HepG2 (cell line): ENCODE results near the gene LRRC70. TPM values are rescaled to one million over a fixed set of nuclear protein-coding genes. Genes with fewer than 3 reads are reported as not detected.

Source experiments
- ATAC-seq: fragments of 200-7000 bp; cut with Tn5 transposase; 3 replicates; pipeline ENCODE4 v1.9.1; 2020; ENCODE audit warnings: mild to moderate bottlenecking, moderate library complexity
- BruUV-seq: library from RNA; stranded (reverse); fragments of 400-500 nt; replicated peaks from 2 replicates; lab custom pipeline; 2021; lab: Mats Ljungman, UMichigan
- CTCF ChIA-PET: fragments of 300-600 bp; formaldehyde crosslinking; extraction: SDS; loops from one replicate; lab custom pipeline; 2021; ENCODE audit warnings: low total read pairs, inconsistent platforms, low intra/inter-chr PET ratio; lab: Yijun Ruan, JAX
- POLR2A ChIA-PET: fragments of 350-600 bp; sonication (Branson Sonifier 250); formaldehyde crosslinking; loops from one replicate; lab custom pipeline; 2020; ENCODE audit warnings: antibody characterized with exemption, inconsistent platforms; lab: Yijun Ruan, JAX
- DNase-seq: peaks from one replicate; pipeline ENCODE4 v3.0.0-alpha.2; 2015; ENCODE audit warnings: low spot score
- FAIRE-seq: peaks from 3 replicates; lab custom pipeline; 2011; peaks lifted over from hg19 to GRCh38; lab: Jason Lieb, UNC
- H2AFZ ChIP-seq: one replicate; pipeline ENCODE4 v1.6.1; 2011; ENCODE audit warnings: low read length, inconsistent platforms
- H3K27ac ChIP-seq: fragments of 300-600 bp; 3 replicates; pipeline ENCODE4 v1.8.0; 2011; ENCODE audit warnings: mixed run types, mild to moderate bottlenecking, mixed read lengths, low read length, inconsistent platforms; ENCODE audit not compliant: insufficient read depth; ENCODE audit errors: extremely low read length
- H3K27me3 ChIP-seq, 2 experiments: fragments of 200-600 bp in 1 of 2; 2 replicates in 1 of 2; 3 replicates in 1 of 2; pipeline versions ENCODE4 v1.6.0 to v1.8.0; 2011; ENCODE audit warnings: low read length in 2 of 2, mild to moderate bottlenecking in 2 of 2, moderate library complexity in 2 of 2, inconsistent platforms in 1 of 2; ENCODE audit not compliant: insufficient read depth in 2 of 2, control insufficient read depth in 1 of 2
- H3K36me3 ChIP-seq, 2 experiments: fragments of 200-600 bp in 1 of 2; replicated peaks in 1 of 2; 2 replicates in 1 of 2; 3 replicates in 1 of 2; pipeline versions ENCODE4 v1.5.1 to v1.8.0; 2011; ENCODE audit warnings: low read length in 2 of 2, inconsistent platforms in 1 of 2; ENCODE audit not compliant: insufficient read depth in 2 of 2, control insufficient read depth in 1 of 2
- H3K4me1 ChIP-seq: 2 replicates; pipeline ENCODE4 v1.5.1; 2012; ENCODE audit warnings: low read length, inconsistent platforms; ENCODE audit not compliant: insufficient read depth
- H3K4me2 ChIP-seq: 2 replicates; pipeline ENCODE4 v1.6.0; 2011; ENCODE audit warnings: low read depth, low read length, inconsistent platforms
- H3K4me3 ChIP-seq, 3 experiments: fragments of 200-600 bp in 1 of 3; sonication (generic), shearing (Covaris generic) in 1 of 3; replicated peaks in 1 of 3; 2 replicates each; pipeline ENCODE4 v1.5.1; 2011 to 2016; ENCODE audit warnings: low read length in 3 of 3, inconsistent platforms in 2 of 3, low read depth in 2 of 3, mild to moderate bottlenecking in 2 of 3, control low read depth in 1 of 3, mixed read lengths in 1 of 3; ENCODE audit not compliant: insufficient read depth in 1 of 3
- H3K79me2 ChIP-seq: one replicate; pipeline ENCODE4 v1.6.1; 2011; ENCODE audit warnings: low read length, inconsistent platforms; ENCODE audit not compliant: insufficient read depth
- H3K9ac ChIP-seq: 2 replicates; pipeline ENCODE4 v1.6.0; 2011; ENCODE audit warnings: mild to moderate bottlenecking, low read depth, low read length, inconsistent platforms; ENCODE audit not compliant: insufficient read depth
- H3K9me3 ChIP-seq: 2 replicates; pipeline ENCODE4 v1.5.1; 2012; ENCODE audit warnings: mild to moderate bottlenecking, low read length
- H4K20me1 ChIP-seq: 2 replicates; pipeline ENCODE4 v1.6.0; 2011; ENCODE audit warnings: inconsistent platforms, mild to moderate bottlenecking, low read length, moderate library complexity; ENCODE audit not compliant: insufficient read depth
- CC2D1A ChIP-seq: sonication (generic); formaldehyde crosslinking; IDR thresholded peaks from 2 replicates; pipeline ENCODE4 v1.8.1; 2023; ENCODE audit warnings: mild to moderate bottlenecking, missing genetic modification reagents
- CEBPB ChIP-seq: IDR thresholded peaks from 2 replicates; pipeline ENCODE4 v1.6.1; 2011; ENCODE audit warnings: low read depth, low read length, improper control_type of control experiment, borderline replicate concordance
- CHD4 ChIP-seq: fragments of 200-600 bp; sonication (generic); IDR thresholded peaks from 2 replicates; pipeline ENCODE4 v1.7.0; 2017; ENCODE audit warnings: mild to moderate bottlenecking, low read length, borderline replicate concordance
- GATA4 ChIP-seq: sonication (generic); IDR thresholded peaks from 2 replicates; pipeline ENCODE4 v1.6.1; 2016; ENCODE audit warnings: antibody characterized with exemption, low read depth, borderline replicate concordance
- GPBP1L1 ChIP-seq: sonication (generic); formaldehyde crosslinking; IDR thresholded peaks from 2 replicates; pipeline ENCODE4 v1.5.0; 2020; ENCODE audit warnings: mild to moderate bottlenecking, missing genetic modification reagents
- KDM5B ChIP-seq: sonication (generic); formaldehyde crosslinking; IDR thresholded peaks from 2 replicates; pipeline ENCODE4 v1.4.0; 2020; ENCODE audit warnings: missing genetic modification reagents, mild to moderate bottlenecking, borderline replicate concordance
- MAFK ChIP-seq, 2 experiments: IDR thresholded peaks in 1 of 2; conservative IDR thresholded peaks in 1 of 2; 2 replicates each; pipeline ENCODE4 v1.6.1; 2011; ENCODE audit warnings: improper control_type of control experiment in 2 of 2, low read length in 2 of 2
- NONO ChIP-seq, 2 experiments: fragments of 450-650 bp in 1 of 2; sonication (generic) in 1 of 2; formaldehyde crosslinking in 1 of 2; IDR thresholded peaks in 1 of 2; conservative IDR thresholded peaks in 1 of 2; 2 replicates each; pipeline versions ENCODE4 v1.6.1 to v1.8.0; 2017 to 2022; ENCODE audit warnings: mild to moderate bottlenecking in 1 of 2, missing genetic modification reagents in 1 of 2, moderate library complexity in 1 of 2
- NPAS2 ChIP-seq: sonication (generic); formaldehyde crosslinking; IDR thresholded peaks from 2 replicates; pipeline ENCODE4 v1.8.0; 2022; ENCODE audit warnings: mild to moderate bottlenecking, missing genetic modification reagents, borderline replicate concordance
- RELA ChIP-seq: sonication (generic); formaldehyde crosslinking; IDR thresholded peaks from 2 replicates; pipeline ENCODE4 v1.4.0; 2020; ENCODE audit warnings: missing genetic modification reagents
- SNAPC2 ChIP-seq: sonication (generic); formaldehyde crosslinking; IDR thresholded peaks from 2 replicates; pipeline ENCODE4 v1.8.1; 2022; ENCODE audit warnings: mild to moderate bottlenecking, missing genetic modification reagents
- THAP8 ChIP-seq: sonication (generic); formaldehyde crosslinking; IDR thresholded peaks from 2 replicates; pipeline ENCODE4 v1.5.1; 2020; ENCODE audit warnings: missing genetic modification reagents, mild to moderate bottlenecking, borderline replicate concordance
- ZNF263 ChIP-seq: sonication (generic); formaldehyde crosslinking; IDR thresholded peaks from 2 replicates; pipeline ENCODE4 v1.4.0; 2020; ENCODE audit warnings: missing genetic modification reagents
- ZNF75D ChIP-seq: sonication (generic); formaldehyde crosslinking; IDR thresholded peaks from 2 replicates; pipeline ENCODE4 v1.8.1; 2023; ENCODE audit warnings: missing genetic modification reagents, mild to moderate bottlenecking, borderline replicate concordance
- WGBS: methylation state at CpG from one replicate; pipeline ENCODE4 v1.1.6; 2017; ENCODE audit warnings: low lambda C conversion rate; 5-methylcytosine and 5-hydroxymethylcytosine counted together
- in situ Hi-C: cut with HindIII; loops from 2 replicates; pipeline ENCODE4 v1.10.0; 2017; ENCODE audit warnings: low pct_unique_long_range_greater_than_20kb; ENCODE audit not compliant: extremely low pct_ligation_motif_present
- intact Hi-C: fragments of 100-400 bp; cut with micrococcal nuclease; formaldehyde crosslinking; loops from one replicate; pipeline ENCODE4 v1.10.0; 2022; ENCODE audit not compliant: unreplicated experiment
- polyA plus RNA-seq, 8 experiments: library from polyadenylated mRNA; depleted of rRNA in 3 of 8; stranded (reverse) in 7 of 8; unstranded in 1 of 8; fragments of >200 nt; fragmentation: Illumina TruSeq in 4 of 8; extraction: Trizol in 4 of 8; gene quantifications; 2 replicates each; pipeline versions ENCODE4 v1.2.1 to v1.2.3, GENCODE V29; 2011 to 2016; ENCODE audit warnings: low read depth in 4 of 8, missing spikeins in 1 of 8, mixed read lengths in 1 of 8; ENCODE audit not compliant: insufficient read depth in 1 of 8
- total RNA-seq, 5 experiments: library from RNA; depleted of rRNA; stranded (reverse); fragments of >200 nt; fragmentation: Illumina TruSeq; extraction: Trizol; gene quantifications; 2 replicates each; pipeline ENCODE4 v1.2.3, GENCODE V29; 2016; ENCODE audit warnings: low read depth in 1 of 5
- TF ChIP-seq, protein P1 (sequence below): sonication (generic); formaldehyde crosslinking; IDR thresholded peaks from 2 replicates; pipeline ENCODE4 v1.8.0; 2022; ENCODE audit warnings: mild to moderate bottlenecking, missing genetic modification reagents, borderline replicate concordance

The LRRC70 gene
- total and polyA plus RNA-seq, 2 of the 13 experiments (the other 11 are each of a cell fraction or from before 2014, with no cell fraction given) = 0.05 to 0.71 TPM

DNA sequence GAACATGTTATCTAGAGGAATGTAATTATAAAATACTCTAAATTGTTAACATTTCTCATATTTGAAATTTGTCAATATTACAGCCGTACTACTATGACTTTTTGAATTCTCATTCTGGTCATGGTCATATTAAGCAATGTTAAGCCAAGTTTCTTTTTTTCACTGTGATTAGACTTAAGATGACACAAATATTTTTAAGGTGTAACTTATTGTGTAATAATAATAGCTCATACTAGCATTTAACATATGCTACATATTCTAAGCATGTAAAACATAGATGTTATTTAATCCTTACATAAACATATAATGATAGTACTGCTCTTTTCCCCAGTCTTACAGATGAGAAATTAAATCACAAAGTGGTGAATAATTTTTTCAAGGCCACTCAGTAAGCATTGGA, 35.9 kb upstream of the LRRC70 start:
- Histone ChIP-seq H3K9me3 (no peaks in the 10 kb centered on the region), H3K4me1 (no peaks in the 10 kb centered on the region), H3K4me3 (no peak overlapping the region), H3K4me2 (no peak overlapping the region), H3K79me2 (no peaks in the 10 kb centered on the region), H2AFZ (no peak overlapping the region), H3K27ac (no peak overlapping the region), H3K36me3 (peaks cover 1 to 16% of the 10 kb centered on the region in 2 experiments; a peak in 2 of 5 replicates), H3K27me3 (no peaks in the 10 kb centered on the region), H3K9ac (no peak overlapping the region), H4K20me1 (no peaks in the 10 kb centered on the region)
- in situ Hi-C loops = no loop called here
- TF ChIP-seq GPBP1L1 (CRISPR knock-in tag) (no peak), MAFK (conservative IDR thresholded peaks at IDR 0.05 in 1 of 2, IDR thresholded peaks at IDR 0.05 in 1 of 2; ENCODE audit: low read length in 2 of 2) (no peak), NPAS2 (no peak), CEBPB (peak; percentile 45; the same call in 1 of the 2 replicates), KDM5B (no peak), SNAPC2 (no peak)
- no TSS peak for BruUV-seq
- FAIRE-seq = no peak
- ChIA-PET CTCF (no interaction called here), POLR2A (no interaction called here)
- ATAC-seq = no peak
- WGBS = 100% methylated on average over 1 of the region's 1 CpG
- no peak for DNase-seq
- intact Hi-C loops = no loop called here

GRCh38 chr5:62547945-62548630, 30.5 kb upstream of the LRRC70 start:
- no peak for ATAC-seq
- in situ Hi-C loops (no loop called here), intact Hi-C loops (no loop called here)
- Histone ChIP-seq H3K27me3 (no peaks in the 10 kb centered on the region), H3K27ac (no peak overlapping the region), H2AFZ (no peak overlapping the region), H3K4me3 (no peak overlapping the region), H3K9me3 (no peaks in the 10 kb centered on the region), H3K9ac (no peak overlapping the region), H3K36me3 (peaks cover 2 to 5% of the 10 kb centered on the region in 2 experiments; a peak in 3 of 5 replicates), H3K4me1 (no peaks in the 10 kb centered on the region), H3K79me2 (no peaks in the 10 kb centered on the region), H4K20me1 (no peaks in the 10 kb centered on the region), H3K4me2 (no peak overlapping the region)
- ChIA-PET POLR2A (no interaction called here), CTCF (no interaction called here)
- FAIRE-seq = no peak
- no peak for DNase-seq
- no TSS peak for BruUV-seq
- WGBS = 95% methylated on average over 3 of the region's 3 CpGs
- no peak for TF ChIP-seq RELA (CRISPR knock-in tag)
- TF ChIP-seq, protein P1, sequence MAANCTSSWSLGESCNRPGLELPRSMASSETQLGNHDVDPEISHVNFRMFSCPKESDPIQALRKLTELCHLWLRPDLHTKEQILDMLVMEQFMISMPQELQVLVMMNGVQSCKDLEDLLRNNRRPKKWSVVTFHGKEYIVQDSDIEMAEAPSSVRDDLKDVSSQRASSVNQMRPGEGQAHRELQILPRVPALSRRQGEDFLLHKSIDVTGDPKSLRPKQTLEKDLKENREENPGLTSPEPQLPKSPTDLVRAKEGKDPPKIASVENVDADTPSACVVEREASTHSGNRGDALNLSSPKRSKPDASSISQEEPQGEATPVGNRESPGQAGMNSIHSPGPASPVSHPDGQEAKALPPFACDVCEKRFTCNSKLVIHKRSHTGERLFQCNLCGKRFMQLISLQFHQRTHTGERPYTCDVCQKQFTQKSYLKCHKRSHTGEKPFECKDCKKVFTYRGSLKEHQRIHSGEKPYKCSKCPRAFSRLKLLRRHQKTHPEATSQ (CRISPR knock-in tag) = no peak
- no peak for TF ChIP-seq CC2D1A (CRISPR knock-in tag)
- TF ChIP-seq CHD4 = no peak
- TF ChIP-seq GATA4 = no peak
- no peak for TF ChIP-seq ZNF263 (CRISPR knock-in tag)
- TF ChIP-seq ZNF75D (CRISPR knock-in tag) = no peak
- no peak for TF ChIP-seq THAP8
- TF ChIP-seq NONO (IDR thresholded peaks at IDR 0.05) = no peak
- no peak for TF ChIP-seq NONO (CRISPR knock-in tag; conservative IDR thresholded peaks at IDR 0.05)
